Measurements from ENCODE around the gene TCF7L2. TPM values are rescaled to one million over a fixed set of nuclear protein-coding genes. Genes with fewer than 3 reads are reported as not detected.

The TCF7L2 gene
- total and polyA plus RNA-seq, 9 donors, result 21.1 to 41.7 (median 34.5) TPM

DNA sequence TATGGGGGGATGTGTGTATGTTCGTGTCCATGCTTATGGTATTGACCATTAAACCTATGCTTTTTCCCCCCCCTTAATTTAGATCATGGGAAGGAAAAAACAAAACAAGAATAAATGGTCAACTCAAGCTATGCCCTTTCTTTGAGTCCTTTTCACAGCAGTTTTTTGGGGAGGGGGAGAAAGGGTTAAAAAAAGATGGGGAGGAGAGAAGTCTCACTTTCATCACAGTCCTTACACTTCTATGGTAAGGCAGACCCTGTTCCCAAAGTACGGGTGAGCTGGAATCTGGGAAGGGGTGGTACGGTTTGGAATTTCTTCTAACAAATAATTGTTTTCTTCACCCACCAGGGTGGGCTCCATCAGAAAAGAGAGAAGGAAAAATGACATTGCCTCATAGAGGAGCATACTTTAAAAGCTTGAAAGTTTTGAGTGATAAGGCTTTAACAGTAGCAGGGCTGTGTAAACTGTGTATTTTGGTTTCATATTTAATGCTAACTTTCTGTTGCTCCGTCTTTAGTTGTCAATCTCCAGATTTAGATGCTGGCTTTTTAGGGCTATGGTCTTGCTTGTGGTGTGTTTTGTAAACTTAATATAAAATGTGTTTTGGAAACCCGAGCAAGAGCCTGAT is 180.1 kb downstream of the TCF7L2 start:
- no peak for TF ChIP-seq POLR2A (IDR thresholded peaks at IDR 0.05)
- TF ChIP-seq, protein P1, sequence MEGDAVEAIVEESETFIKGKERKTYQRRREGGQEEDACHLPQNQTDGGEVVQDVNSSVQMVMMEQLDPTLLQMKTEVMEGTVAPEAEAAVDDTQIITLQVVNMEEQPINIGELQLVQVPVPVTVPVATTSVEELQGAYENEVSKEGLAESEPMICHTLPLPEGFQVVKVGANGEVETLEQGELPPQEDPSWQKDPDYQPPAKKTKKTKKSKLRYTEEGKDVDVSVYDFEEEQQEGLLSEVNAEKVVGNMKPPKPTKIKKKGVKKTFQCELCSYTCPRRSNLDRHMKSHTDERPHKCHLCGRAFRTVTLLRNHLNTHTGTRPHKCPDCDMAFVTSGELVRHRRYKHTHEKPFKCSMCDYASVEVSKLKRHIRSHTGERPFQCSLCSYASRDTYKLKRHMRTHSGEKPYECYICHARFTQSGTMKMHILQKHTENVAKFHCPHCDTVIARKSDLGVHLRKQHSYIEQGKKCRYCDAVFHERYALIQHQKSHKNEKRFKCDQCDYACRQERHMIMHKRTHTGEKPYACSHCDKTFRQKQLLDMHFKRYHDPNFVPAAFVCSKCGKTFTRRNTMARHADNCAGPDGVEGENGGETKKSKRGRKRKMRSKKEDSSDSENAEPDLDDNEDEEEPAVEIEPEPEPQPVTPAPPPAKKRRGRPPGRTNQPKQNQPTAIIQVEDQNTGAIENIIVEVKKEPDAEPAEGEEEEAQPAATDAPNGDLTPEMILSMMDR (IDR thresholded peaks at IDR 0.05), result no peak
- TF ChIP-seq EP300 (IDR thresholded peaks at IDR 0.05), result no peak
- Histone ChIP-seq H3K9me3 (no peaks in the 10 kb centered on the region), H3K27ac (no peak overlapping the region), H3K4me3 (no peak overlapping the region), H3K4me1 (ENCODE audit: insufficient read depth) (peaks cover 19% of the 10 kb centered on the region), H3K36me3 (no peaks in the 10 kb centered on the region), H3K27me3 (no peaks in the 10 kb centered on the region)
- intact Hi-C loops (cut with DNase I), result no loop called here
- 70 to 75% (median 72%) methylated on average over 5 of the region's 5 CpGs for WGBS, 3 donors
- DNase-seq, result no peak

DNA sequence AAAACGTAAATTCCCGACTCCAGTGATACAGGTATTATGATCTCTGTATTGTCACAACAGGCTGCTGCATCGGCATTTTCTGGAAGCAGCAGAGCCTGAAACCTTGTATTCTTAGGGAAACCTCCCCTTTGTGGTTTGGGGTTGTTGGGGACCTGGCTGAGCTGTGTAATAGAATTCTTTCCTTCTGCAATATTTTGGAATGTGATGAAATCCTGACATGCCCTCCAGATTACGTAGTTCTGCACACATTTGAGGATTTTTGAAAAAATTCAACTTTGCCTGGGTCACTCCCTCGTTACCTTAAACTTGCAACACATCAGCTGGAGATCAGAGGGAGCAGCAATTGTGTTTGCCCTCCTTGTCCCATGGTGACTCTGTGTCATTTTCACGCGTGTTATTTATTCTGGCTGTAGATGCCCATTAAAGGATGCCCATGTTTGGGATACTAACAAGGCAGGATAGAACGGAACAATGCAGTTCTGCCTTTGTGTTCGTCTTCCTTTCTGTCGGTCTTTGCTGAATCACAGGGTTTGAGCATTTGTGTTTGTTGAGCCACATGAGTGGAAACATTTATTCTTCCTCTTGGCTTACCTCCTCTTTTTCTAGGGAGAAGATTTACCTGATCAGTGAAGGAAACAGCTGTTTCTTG is 181.7 kb downstream of the TCF7L2 start:
- WGBS, 3 donors, result 43 to 51% (median 50%) methylated on average over 10 of the region's 10 CpGs
- peaks cover 19% of the 10 kb centered on the region for H3K4me1 ChIP-seq (ENCODE audit: insufficient read depth)

DNA sequence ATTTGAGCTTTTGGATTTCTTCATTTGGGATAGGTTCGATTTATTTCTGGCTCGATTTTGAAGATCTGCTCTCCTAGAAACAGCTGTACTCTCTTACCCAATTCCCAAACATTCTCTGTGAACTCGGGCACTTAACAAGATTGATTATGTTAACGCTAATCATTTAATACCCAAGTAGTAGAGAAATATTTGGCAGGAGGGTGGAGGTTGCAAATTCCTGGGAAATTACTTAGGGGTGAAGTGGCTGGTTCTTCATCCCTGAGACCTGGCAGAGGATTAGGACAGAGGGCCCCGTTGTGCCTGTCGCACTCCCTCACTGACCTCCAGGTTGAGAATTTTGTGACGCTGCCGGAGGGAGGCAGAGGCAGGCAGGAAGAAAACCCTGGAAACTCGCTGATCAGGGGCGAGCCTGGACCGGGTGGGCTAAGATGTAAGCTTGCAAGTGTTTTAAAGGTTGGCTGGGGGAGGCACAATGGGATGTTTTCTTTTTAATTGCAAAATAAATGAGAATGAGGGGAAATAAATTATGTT is 182.6 kb downstream of the TCF7L2 start:
- Histone ChIP-seq H3K27me3 (no peaks in the 10 kb centered on the region), H3K4me1 (ENCODE audit: insufficient read depth) (peaks cover 16% of the 10 kb centered on the region), H3K9me3 (no peaks in the 10 kb centered on the region), H3K4me3 (no peak overlapping the region), H3K36me3 (no peaks in the 10 kb centered on the region), H3K27ac (no peak overlapping the region)
- no peak for DNase-seq
- TF ChIP-seq, protein P1 (IDR thresholded peaks at IDR 0.05), result no peak
- TF ChIP-seq EP300 (IDR thresholded peaks at IDR 0.05), result no peak
- TF ChIP-seq POLR2A (IDR thresholded peaks at IDR 0.05), result no peak
- intact Hi-C loops (cut with DNase I), result no loop called here
- WGBS, 3 donors, result 14 to 16% (median 15%) methylated on average over 11 of the region's 11 CpGs

More for the DNA sequence above, 181.7 kb downstream of the TCF7L2 start:
- Histone ChIP-seq H3K27ac (no peak overlapping the region), H3K36me3 (no peaks in the 10 kb centered on the region), H3K9me3 (no peaks in the 10 kb centered on the region), H3K27me3 (no peaks in the 10 kb centered on the region), H3K4me3 (no peak overlapping the region)
- no peak for DNase-seq
- intact Hi-C loops (cut with DNase I), result no loop called here
- TF ChIP-seq, protein P1 (IDR thresholded peaks at IDR 0.05), result no peak
- TF ChIP-seq EP300 (IDR thresholded peaks at IDR 0.05) (no peak), POLR2A (IDR thresholded peaks at IDR 0.05) (no peak)

DNA sequence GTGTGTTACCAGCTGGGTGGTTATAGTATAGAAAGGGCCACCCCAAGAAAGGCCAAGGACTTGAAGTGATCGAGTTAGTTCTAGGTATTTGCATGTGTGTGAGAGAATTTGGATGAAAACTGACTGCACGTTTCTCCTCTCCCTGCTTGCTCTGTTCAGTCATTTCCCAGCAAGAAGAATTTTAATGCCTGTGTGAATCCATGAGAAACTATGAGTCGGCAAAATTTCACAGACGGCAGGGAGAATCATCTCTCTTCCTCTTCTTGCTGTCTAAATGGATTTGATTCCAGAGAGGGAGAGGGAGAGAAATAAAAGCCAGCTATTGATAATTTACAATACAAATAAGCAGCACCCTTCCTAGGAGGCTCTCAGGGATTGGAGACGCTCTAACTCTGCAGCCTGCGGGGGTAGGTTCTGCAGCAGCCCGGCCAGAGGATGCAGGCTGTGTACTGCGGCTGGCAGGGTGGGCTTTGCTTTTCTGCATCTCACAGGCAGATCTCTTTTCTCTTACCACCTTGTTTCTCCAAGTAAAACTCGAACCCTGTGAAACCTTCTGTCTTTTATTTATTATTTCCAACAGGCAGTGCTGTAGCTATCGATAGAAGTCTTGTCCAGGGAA is 183.6 kb downstream of the TCF7L2 start:
- no peaks in the 10 kb centered on the region for H3K9me3 ChIP-seq
- no peaks in the 10 kb centered on the region for H3K27me3 ChIP-seq
- peaks cover 17% of the 10 kb centered on the region for H3K4me1 ChIP-seq (ENCODE audit: insufficient read depth)
- H3K27ac ChIP-seq, result no peak overlapping the region
- no peak for DNase-seq
- 46 to 57% (median 52%) methylated on average over 10 of the region's 10 CpGs for WGBS, 3 donors
- no peaks in the 10 kb centered on the region for H3K36me3 ChIP-seq
- TF ChIP-seq POLR2A (IDR thresholded peaks at IDR 0.05) (no peak), EP300 (IDR thresholded peaks at IDR 0.05) (no peak)
- TF ChIP-seq, protein P1 (IDR thresholded peaks at IDR 0.05), result no peak
- no peak overlapping the region for H3K4me3 ChIP-seq
- intact Hi-C loops (cut with DNase I), result no loop called here

Data from ovary (tissue), 9 donors.